Activated T-cell treated with anti-CD3 and anti-CD28 coated beads, Interleukin-2, amount 50 U/mL, for 24 hours (primary cell): ENCODE results near the gene UNC45A.

Experiments used
- DNase-seq: peaks from one replicate; pipeline ENCODE4 v3.0.0-alpha.2; 2020
- H3K27ac Mint-ChIP-seq: 2 replicates; pipeline ENCODE4 v1.8.0; 2020; ENCODE audit warnings: mild to moderate bottlenecking, mixed read lengths
- H3K27me3 Mint-ChIP-seq: 2 replicates; pipeline ENCODE4 v1.8.0; 2020; ENCODE audit warnings: mixed read lengths
- H3K36me3 Mint-ChIP-seq: 2 replicates; pipeline ENCODE4 v1.8.0; 2020; ENCODE audit warnings: low read depth, mixed read lengths
- H3K4me1 Mint-ChIP-seq: 2 replicates; pipeline ENCODE4 v1.8.0; 2020; ENCODE audit warnings: low read depth, mixed read lengths
- H3K4me3 Mint-ChIP-seq: 2 replicates; pipeline ENCODE4 v1.8.0; 2020; ENCODE audit warnings: mild to moderate bottlenecking, moderate library complexity, mixed read lengths
- H3K9me3 Mint-ChIP-seq: 2 replicates; pipeline ENCODE4 v1.8.0; 2020; ENCODE audit warnings: mixed read lengths

UNC45A gene

GRCh38 chr15:90954712-90955623 lies 19.9 kb downstream of the UNC45A start, which contains the start of gene RCCD1:
Gene RCCD1 (plus strand): TSS chr15:90954884. CDS start chr15:90956735, 1,851 bp downstream.
- H3K27ac Mint-ChIP-seq: peak within 1 kb of the TSS; percentile 98
- H3K4me3 Mint-ChIP-seq: peak within 1 kb of the TSS; percentile 89
- H3K4me1 Mint-ChIP-seq: peaks cover 23% of the 10 kb centered on the region
- peak; percentile 92 for DNase-seq
- no peaks in the 10 kb centered on the region for H3K9me3 Mint-ChIP-seq
- H3K27me3 Mint-ChIP-seq: no peaks in the 10 kb centered on the region
- peaks cover 79% of the 10 kb centered on the region for H3K36me3 Mint-ChIP-seq

- peak overlapping the region; percentile 89 for H3K4me3 Mint-ChIP-seq
- no peaks in the 10 kb centered on the region for H3K27me3 Mint-ChIP-seq
- peaks cover 79% of the 10 kb centered on the region for H3K36me3 Mint-ChIP-seq
Measured at GRCh38 chr15:90955624-90956273, 20.7 kb downstream of the UNC45A start.

GRCh38 chr15:90956274-90957030 lies 21.4 kb downstream of the UNC45A start:
- Mint-ChIP-seq H3K9me3 (no peaks in the 10 kb centered on the region), H3K4me3 (peak overlapping the region; percentile 89), H3K27ac (peak overlapping the region; percentile 98), H3K36me3 (peaks cover 79% of the 10 kb centered on the region), H3K4me1 (peaks cover 23% of the 10 kb centered on the region), H3K27me3 (no peaks in the 10 kb centered on the region)
- peak; percentile 80 for DNase-seq

More at GRCh38 chr15:90955624-90956273, 20.7 kb downstream of the UNC45A start:
- no peaks in the 10 kb centered on the region for H3K9me3 Mint-ChIP-seq
- peak overlapping the region; percentile 98 for H3K27ac Mint-ChIP-seq
- DNase-seq: no peak
- peaks cover 23% of the 10 kb centered on the region for H3K4me1 Mint-ChIP-seq

- Mint-ChIP-seq H3K27me3 (no peaks in the 10 kb centered on the region), H3K27ac (peak overlapping the region; percentile 79), H3K9me3 (no peaks in the 10 kb centered on the region), H3K36me3 (peaks cover 79% of the 10 kb centered on the region), H3K4me3 (peak overlapping the region; percentile 89), H3K4me1 (peaks cover 23% of the 10 kb centered on the region)
- DNase-seq: no peak
Measured at GRCh38 chr15:90957031-90957790, 22.1 kb downstream of the UNC45A start.

GRCh38 chr15:90957791-90958190 lies 22.7 kb downstream of the UNC45A start:
- no peaks in the 10 kb centered on the region for H3K27me3 Mint-ChIP-seq
- H3K27ac Mint-ChIP-seq: peak overlapping the region; percentile 79
- H3K4me3 Mint-ChIP-seq: peak overlapping the region; percentile 67
- DNase-seq: no peak
- H3K36me3 Mint-ChIP-seq: peaks cover 79% of the 10 kb centered on the region
- peaks cover 23% of the 10 kb centered on the region for H3K4me1 Mint-ChIP-seq
- H3K9me3 Mint-ChIP-seq: no peaks in the 10 kb centered on the region

- Mint-ChIP-seq H3K36me3 (peaks cover 79% of the 10 kb centered on the region), H3K27ac (no peak overlapping the region), H3K9me3 (no peaks in the 10 kb centered on the region), H3K4me1 (peaks cover 18% of the 10 kb centered on the region), H3K4me3 (no peak overlapping the region), H3K27me3 (no peaks in the 10 kb centered on the region)
- no peak for DNase-seq
Measured at GRCh38 chr15:90959028-90959595, 24.0 kb downstream of the UNC45A start.

- peaks cover 82% of the 10 kb centered on the region for H3K36me3 Mint-ChIP-seq
- H3K27ac Mint-ChIP-seq: no peak overlapping the region
- H3K4me3 Mint-ChIP-seq: no peak overlapping the region
Measured at GRCh38 chr15:90959894-90960293, 24.8 kb downstream of the UNC45A start.

GRCh38 chr15:90960298-90961091 lies 25.4 kb downstream of the UNC45A start:
- H3K4me3 Mint-ChIP-seq: no peak overlapping the region
- H3K27me3 Mint-ChIP-seq: no peaks in the 10 kb centered on the region
- H3K9me3 Mint-ChIP-seq: no peaks in the 10 kb centered on the region
- no peak overlapping the region for H3K27ac Mint-ChIP-seq
- peaks cover 14% of the 10 kb centered on the region for H3K4me1 Mint-ChIP-seq
- peaks cover 85% of the 10 kb centered on the region for H3K36me3 Mint-ChIP-seq
- no peak for DNase-seq

More at GRCh38 chr15:90959894-90960293, 24.8 kb downstream of the UNC45A start:
- no peaks in the 10 kb centered on the region for H3K9me3 Mint-ChIP-seq
- DNase-seq: no peak
- H3K4me1 Mint-ChIP-seq: peaks cover 14% of the 10 kb centered on the region
- no peaks in the 10 kb centered on the region for H3K27me3 Mint-ChIP-seq

GRCh38 chr15:90962021-90962420 lies 26.9 kb downstream of the UNC45A start:
- peaks cover 5% of the 10 kb centered on the region for H3K4me1 Mint-ChIP-seq
- DNase-seq: no peak
- no peak overlapping the region for H3K27ac Mint-ChIP-seq
- H3K9me3 Mint-ChIP-seq: no peaks in the 10 kb centered on the region
- no peak overlapping the region for H3K4me3 Mint-ChIP-seq
- H3K36me3 Mint-ChIP-seq: peaks cover 90% of the 10 kb centered on the region
- H3K27me3 Mint-ChIP-seq: no peaks in the 10 kb centered on the region

GRCh38 chr15:90966262-90966661 lies 31.2 kb downstream of the UNC45A start:
- H3K4me1 Mint-ChIP-seq: no peaks in the 10 kb centered on the region
- DNase-seq: no peak
- peaks cover 93% of the 10 kb centered on the region for H3K36me3 Mint-ChIP-seq
- no peaks in the 10 kb centered on the region for H3K27me3 Mint-ChIP-seq
- no peaks in the 10 kb centered on the region for H3K9me3 Mint-ChIP-seq
- no peak overlapping the region for H3K4me3 Mint-ChIP-seq
- no peak overlapping the region for H3K27ac Mint-ChIP-seq

GRCh38 chr15:90967206-90967605 lies 32.1 kb downstream of the UNC45A start:
- H3K27me3 Mint-ChIP-seq: no peaks in the 10 kb centered on the region
- peak overlapping the region; percentile 17 for H3K27ac Mint-ChIP-seq
- no peaks in the 10 kb centered on the region for H3K4me1 Mint-ChIP-seq
- no peaks in the 10 kb centered on the region for H3K9me3 Mint-ChIP-seq
- H3K36me3 Mint-ChIP-seq: peaks cover 84% of the 10 kb centered on the region
- no peak overlapping the region for H3K4me3 Mint-ChIP-seq
- no peak for DNase-seq

- H3K27ac Mint-ChIP-seq: no peak overlapping the region
- no peak for DNase-seq
Measured at GRCh38 chr15:90968434-90968833, 33.3 kb downstream of the UNC45A start.

GRCh38 chr15:90970274-90970673 lies 35.2 kb downstream of the UNC45A start:
- H3K9me3 Mint-ChIP-seq: no peaks in the 10 kb centered on the region
- H3K4me1 Mint-ChIP-seq: no peaks in the 10 kb centered on the region
- no peak for DNase-seq
- no peak overlapping the region for H3K4me3 Mint-ChIP-seq
- H3K27me3 Mint-ChIP-seq: no peaks in the 10 kb centered on the region
- peaks cover 82% of the 10 kb centered on the region for H3K36me3 Mint-ChIP-seq
- H3K27ac Mint-ChIP-seq: no peak overlapping the region

More at GRCh38 chr15:90968434-90968833, 33.3 kb downstream of the UNC45A start:
- Mint-ChIP-seq H3K36me3 (peaks cover 81% of the 10 kb centered on the region), H3K27me3 (no peaks in the 10 kb centered on the region), H3K4me3 (no peak overlapping the region), H3K4me1 (no peaks in the 10 kb centered on the region), H3K9me3 (no peaks in the 10 kb centered on the region)
